Neural progenitor cell (in vitro differentiated cells): ENCODE data around the gene ADAMTS6. TPM values are rescaled to one million over a fixed set of nuclear protein-coding genes. Genes with fewer than 3 reads are reported as not detected.

Experiments
- DNase-seq: peaks from one replicate; pipeline ENCODE4 v3.0.0-alpha.2; 2016; ENCODE audit warnings: low spot score
- H2AFZ ChIP-seq: fragments of 200-600 bp; sonication (generic); replicated peaks from 2 replicates; pipeline ENCODE4 v1.6.1; 2016; ENCODE audit warnings: antibody characterized with exemption
- H3F3A ChIP-seq: fragments of 200-600 bp; sonication (generic); 2 replicates; pipeline ENCODE4 v1.6.1; 2016; ENCODE audit warnings: antibody characterized with exemption, low read depth
- H3K27ac ChIP-seq: fragments of 200-600 bp; sonication (generic); 2 replicates; pipeline ENCODE4 v1.5.1; 2016; ENCODE audit warnings: mild to moderate bottlenecking
- H3K27me3 ChIP-seq: fragments of 200-600 bp; sonication (generic); 2 replicates; pipeline ENCODE4 v1.6.1; 2016; ENCODE audit warnings: mild to moderate bottlenecking, moderate library complexity
- H3K36me3 ChIP-seq: fragments of 200-600 bp; sonication (generic); 2 replicates; pipeline ENCODE4 v1.5.1; 2016
- H3K4me1 ChIP-seq: fragments of 200-600 bp; sonication (generic); 2 replicates; pipeline ENCODE4 v1.6.1; 2016; ENCODE audit warnings: mixed run types
- H3K4me2 ChIP-seq: fragments of 200-600 bp; sonication (generic); 2 replicates; pipeline ENCODE4 v1.6.1; 2016
- H3K4me3 ChIP-seq: fragments of 200-600 bp; sonication (generic); 2 replicates; pipeline ENCODE4 v1.5.1; 2016
- H3K79me2 ChIP-seq: fragments of 200-600 bp; sonication (generic); 2 replicates; pipeline ENCODE4 v1.6.1; 2016; ENCODE audit warnings: low read depth
- H3K9ac ChIP-seq: fragments of 200-600 bp; sonication (generic); 2 replicates; pipeline ENCODE4 v1.6.1; 2016
- H3K9me3 ChIP-seq: fragments of 200-600 bp; sonication (generic); 2 replicates; pipeline ENCODE4 v1.5.1; 2016; ENCODE audit warnings: low read depth
- H4K20me1 ChIP-seq: fragments of 200-600 bp; sonication (generic); 2 replicates; pipeline ENCODE4 v1.6.1; 2016; ENCODE audit warnings: low read depth
- H3K27ac Mint-ChIP-seq: 3 replicates; pipeline ENCODE4 v1.8.0; 2021; ENCODE audit warnings: mixed read lengths
- H3K27me3 Mint-ChIP-seq: 2 replicates; pipeline ENCODE4 v1.8.0; 2022; ENCODE audit warnings: low read depth, mild to moderate bottlenecking, inconsistent platforms, moderate library complexity, mixed read lengths; ENCODE audit not compliant: insufficient read depth
- H3K36me3 Mint-ChIP-seq: 3 replicates; pipeline ENCODE4 v1.8.0; 2021; ENCODE audit warnings: mixed read lengths
- H3K4me1 Mint-ChIP-seq: 3 replicates; pipeline ENCODE4 v1.8.0; 2021; ENCODE audit warnings: mixed read lengths
- H3K4me3 Mint-ChIP-seq: 3 replicates; pipeline ENCODE4 v1.8.0; 2021; ENCODE audit warnings: mild to moderate bottlenecking, moderate library complexity, mixed read lengths
- H3K9me3 Mint-ChIP-seq: 3 replicates; pipeline ENCODE4 v1.8.0; 2020; ENCODE audit warnings: mixed read lengths
- CTCF ChIP-seq: fragments of 200-600 bp; sonication (generic); IDR thresholded peaks from 2 replicates; pipeline ENCODE4 v1.5.1; 2017; ENCODE audit warnings: antibody characterized with exemption, mild to moderate bottlenecking
- EZH2 ChIP-seq: fragments of 200-600 bp; sonication (generic); IDR thresholded peaks from 2 replicates; pipeline ENCODE4 v1.6.1; 2017; ENCODE audit warnings: antibody characterized with exemption, mild to moderate bottlenecking, moderate library complexity
- EZH2phosphoT487 ChIP-seq: fragments of 200-600 bp; sonication (generic); IDR thresholded peaks from 2 replicates; pipeline ENCODE4 v1.6.1; 2017; ENCODE audit warnings: antibody characterized with exemption
- total RNA-seq: library from RNA; depleted of rRNA; stranded (reverse); fragments of >200 nt; gene quantifications from 2 replicates; pipeline ENCODE4 v1.2.3, GENCODE V29; 2015; ENCODE audit warnings: low replicate concordance

The ADAMTS6 gene
- total RNA-seq, 1 donor from 2014 or later: 14.3 TPM

DNA sequence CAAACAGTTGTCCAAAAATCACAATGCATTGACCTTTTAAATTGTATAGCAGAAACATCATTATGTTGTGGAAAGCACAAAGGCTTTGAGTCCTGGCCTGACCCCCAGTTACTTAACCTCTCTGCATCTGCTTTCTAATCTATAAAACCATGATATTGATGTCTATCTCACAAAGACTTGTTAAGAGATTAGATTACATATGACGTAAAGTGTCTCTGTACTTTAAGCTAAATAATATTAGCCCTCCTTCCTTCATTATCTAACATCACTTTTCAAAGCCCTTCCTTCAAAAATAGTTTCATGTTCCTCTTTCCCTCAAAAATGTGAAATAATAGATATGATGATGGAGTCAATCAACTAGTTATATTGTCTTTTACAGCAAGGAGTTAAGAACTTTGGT, 3.4 kb downstream of the ADAMTS6 start:
- no peaks in the 10 kb centered on the region for H3K9me3 ChIP-seq
- no peak overlapping the region for H3K4me2 ChIP-seq
- TF ChIP-seq CTCF (no peak), EZH2phosphoT487 (no peak), EZH2 (no peak)
- H3K27ac Mint-ChIP-seq: no peak overlapping the region
- H3K9me3 Mint-ChIP-seq: no peaks in the 10 kb centered on the region
- no peak overlapping the region for H3K4me3 Mint-ChIP-seq
- no peaks in the 10 kb centered on the region for H4K20me1 ChIP-seq
- DNase-seq: no peak
- no peaks in the 10 kb centered on the region for H3K36me3 ChIP-seq
- no peak overlapping the region for H3K4me3 ChIP-seq
- H3K4me1 Mint-ChIP-seq: peaks cover 17% of the 10 kb centered on the region
- no peak overlapping the region for H2AFZ ChIP-seq
- H3K27me3 ChIP-seq: peaks cover 12% of the 10 kb centered on the region
- peaks cover 29% of the 10 kb centered on the region for H3K4me1 ChIP-seq
- H3K27me3 Mint-ChIP-seq: peaks cover 4% of the 10 kb centered on the region
- H3K27ac ChIP-seq: no peak overlapping the region
- H3K79me2 ChIP-seq: no peaks in the 10 kb centered on the region
- H3K9ac ChIP-seq: no peak overlapping the region
- peaks cover 22% of the 10 kb centered on the region for H3F3A ChIP-seq
- H3K36me3 Mint-ChIP-seq: no peaks in the 10 kb centered on the region

DNA sequence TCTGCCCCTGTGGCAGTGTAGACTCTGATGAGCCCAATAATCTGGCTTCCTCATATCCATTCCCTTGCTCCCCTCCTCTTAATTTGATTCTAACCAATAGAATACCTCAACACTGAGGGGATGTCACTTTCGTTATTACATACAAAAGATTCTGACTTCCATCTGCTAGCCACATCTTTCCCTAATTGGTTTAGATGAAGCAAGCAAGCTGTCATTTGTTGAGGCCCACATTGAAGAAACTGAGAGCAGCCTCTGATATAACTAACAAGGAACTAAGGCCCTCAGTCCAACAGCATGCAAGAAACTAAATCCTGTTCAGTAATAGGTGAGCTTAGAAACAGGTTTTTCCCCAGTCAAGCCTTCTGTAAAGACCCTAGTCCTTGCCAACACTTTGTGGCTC, 5.8 kb downstream of the ADAMTS6 start:
- no peaks in the 10 kb centered on the region for H4K20me1 ChIP-seq
- no peak overlapping the region for H3K4me3 ChIP-seq
- no peaks in the 10 kb centered on the region for H3K79me2 ChIP-seq
- Mint-ChIP-seq H3K9me3 (no peaks in the 10 kb centered on the region), H3K27ac (no peak overlapping the region), H3K36me3 (no peaks in the 10 kb centered on the region), H3K4me1 (no peaks in the 10 kb centered on the region), H3K4me3 (no peak overlapping the region), H3K27me3 (no peaks in the 10 kb centered on the region)
- peaks cover 12% of the 10 kb centered on the region for H3K27me3 ChIP-seq
- TF ChIP-seq CTCF: no peak
- no peak for TF ChIP-seq EZH2phosphoT487
- no peak for TF ChIP-seq EZH2
- H3K36me3 ChIP-seq: no peaks in the 10 kb centered on the region
- DNase-seq: no peak
- no peaks in the 10 kb centered on the region for H3K9me3 ChIP-seq
- H2AFZ ChIP-seq: no peak overlapping the region
- H3K4me2 ChIP-seq: no peak overlapping the region
- no peaks in the 10 kb centered on the region for H3F3A ChIP-seq
- peaks cover 15% of the 10 kb centered on the region for H3K4me1 ChIP-seq
- no peak overlapping the region for H3K27ac ChIP-seq
- H3K9ac ChIP-seq: no peak overlapping the region

- Mint-ChIP-seq H3K9me3 (no peaks in the 10 kb centered on the region), H3K36me3 (no peaks in the 10 kb centered on the region), H3K27me3 (no peaks in the 10 kb centered on the region), H3K4me3 (no peak overlapping the region), H3K27ac (no peak overlapping the region), H3K4me1 (no peaks in the 10 kb centered on the region)
- no peak for TF ChIP-seq EZH2phosphoT487
- no peak for TF ChIP-seq EZH2
- no peak for TF ChIP-seq CTCF
- Histone ChIP-seq H3F3A (no peaks in the 10 kb centered on the region), H3K27me3 (peaks cover 9% of the 10 kb centered on the region), H3K9ac (no peak overlapping the region), H3K27ac (no peak overlapping the region), H2AFZ (no peak overlapping the region), H4K20me1 (no peaks in the 10 kb centered on the region), H3K9me3 (no peaks in the 10 kb centered on the region), H3K36me3 (no peaks in the 10 kb centered on the region), H3K4me3 (no peak overlapping the region), H3K79me2 (no peaks in the 10 kb centered on the region), H3K4me2 (no peak overlapping the region), H3K4me1 (peaks cover 10% of the 10 kb centered on the region)
- no peak for DNase-seq
These were observed 6.4 kb downstream of the ADAMTS6 start for GRCh38 chr5:65475336-65475735.
